Colonic mucosa (tissue), 4 donors: Measurements from ENCODE around the gene ADSL. TPM values are rescaled to one million over a fixed set of nuclear protein-coding genes. Genes with fewer than 3 reads are reported as not detected.

ENCODE experiments used
- DNase-seq: peaks from one replicate; pipeline ENCODE4 v3.0.0-alpha.2; 2020
- H3K27ac ChIP-seq: fragments of 200-600 bp; one replicate; pipeline ENCODE4 v1.8.0; 2021
- H3K27me3 ChIP-seq: fragments of 200-600 bp; one replicate; pipeline ENCODE4 v1.8.0; 2021
- H3K36me3 ChIP-seq: fragments of 200-600 bp; one replicate; pipeline ENCODE4 v1.8.0; 2021
- H3K4me1 ChIP-seq: fragments of 200-600 bp; one replicate; pipeline ENCODE4 v1.8.0; 2021; ENCODE audit warnings: mild to moderate bottlenecking
- H3K4me3 ChIP-seq: fragments of 200-600 bp; one replicate; pipeline ENCODE4 v1.8.0; 2021
- H3K9ac ChIP-seq, 2 donors: one replicate each; pipeline ENCODE4 v1.7.0; 2013; ENCODE audit warnings: control low read depth in 2 of 2, low read depth in 2 of 2, low read length in 2 of 2
- H3K9me3 ChIP-seq: fragments of 200-600 bp; one replicate; pipeline ENCODE4 v1.8.0; 2021
- CTCF ChIP-seq: fragments of 200-600 bp; IDR thresholded peaks from one replicate; pipeline ENCODE4 v1.8.0; 2022; ENCODE audit warnings: antibody characterized with exemption, mild to moderate bottlenecking
- intact Hi-C: fragments of 100-400 bp; cut with DNase I; formaldehyde crosslinking; loops from one replicate; pipeline ENCODE4 v1.14.1; 2022
- total RNA-seq, 2 donors: library from RNA; stranded (reverse); fragmentation: NEBNext Ultra II Directional in 1 of 2; extraction: Animal tissue kit (Norgen Biotek cat#: 25700) in 1 of 2; gene quantifications; one replicate each; pipeline ENCODE4 v1.2.1, GENCODE V29; 2021
- donor health status: healthy.
- donor health status: DM: no; HTN: no; CAD: no.
- donor health status: DM: no; HTN: no; CAD: no.

The ADSL gene
- total RNA-seq, 2 donors from 2014 or later, result 26.4 to 47.0 TPM

- DNase-seq, result no peak
- no peak for TF ChIP-seq CTCF
- Histone ChIP-seq H3K9ac (no peak overlapping the region), H3K27me3 (no peaks in the 10 kb centered on the region), H3K9me3 (no peaks in the 10 kb centered on the region), H3K4me1 (no peaks in the 10 kb centered on the region), H3K36me3 (no peaks in the 10 kb centered on the region), H3K4me3 (no peak overlapping the region), H3K27ac (no peak overlapping the region)
- intact Hi-C loops, result no loop called here
These were observed 11.4 kb upstream of the ADSL start for GRCh38 chr22:40334899-40335298.

DNA sequence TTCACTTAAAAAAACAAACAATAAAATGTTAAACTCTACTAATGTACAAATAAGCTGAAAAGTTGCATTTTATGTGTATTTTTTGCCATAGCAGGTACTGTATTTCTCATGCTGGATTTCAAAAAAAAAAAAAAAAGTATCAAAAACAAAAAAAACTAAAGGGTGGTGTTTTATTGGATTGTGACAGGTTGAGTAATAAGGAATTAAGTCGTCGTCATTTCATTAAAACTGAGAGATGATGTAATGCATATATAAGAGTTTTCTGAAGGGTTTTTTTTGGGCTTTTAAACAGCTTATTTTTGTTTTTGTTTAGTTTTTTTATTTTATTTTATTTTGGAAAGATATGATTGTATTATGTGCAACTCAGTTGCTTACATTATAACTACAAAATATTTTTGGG, 10.9 kb upstream of the ADSL start:
- H3K4me1 ChIP-seq, result no peaks in the 10 kb centered on the region

DNA sequence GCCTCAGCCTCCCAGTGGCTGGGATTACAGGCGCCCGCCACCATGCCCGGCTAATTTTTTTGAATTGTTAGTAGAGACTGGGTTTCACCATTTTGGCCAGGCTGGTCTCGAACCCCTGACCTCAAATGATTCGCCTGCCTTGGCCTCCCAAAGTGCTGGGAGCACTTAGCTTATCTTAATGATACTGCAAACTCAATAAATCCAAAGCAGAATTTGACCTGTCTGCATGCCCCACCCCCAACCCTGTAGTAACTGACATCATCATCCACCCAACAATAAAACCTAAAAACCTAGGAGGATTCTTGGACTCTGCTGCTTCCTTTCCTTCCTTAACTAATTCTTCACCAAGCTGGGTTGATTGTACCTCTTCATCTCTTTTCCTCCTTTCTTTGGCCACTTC, 6.3 kb upstream of the ADSL start:
- Histone ChIP-seq H3K9ac (no peak overlapping the region), H3K27ac (peak overlapping the region; percentile 36), H3K27me3 (no peaks in the 10 kb centered on the region), H3K4me3 (no peak overlapping the region), H3K4me1 (no peaks in the 10 kb centered on the region), H3K36me3 (no peaks in the 10 kb centered on the region), H3K9me3 (no peaks in the 10 kb centered on the region)
- TF ChIP-seq CTCF, result no peak
- intact Hi-C loops, result loop anchor here (10.0 kb wide), 2 partner anchors 295 to 805 kb away; partner anchors contain the start of gene RPS19BP1
- DNase-seq, result peak; percentile 72

More for the DNA sequence above, 10.9 kb upstream of the ADSL start:
- no peaks in the 10 kb centered on the region for H3K36me3 ChIP-seq
- intact Hi-C loops, result no loop called here
- no peak overlapping the region for H3K27ac ChIP-seq
- H3K27me3 ChIP-seq, result no peaks in the 10 kb centered on the region
- H3K9ac ChIP-seq, result no peak overlapping the region
- no peak overlapping the region for H3K4me3 ChIP-seq
- TF ChIP-seq CTCF, result no peak
- DNase-seq, result no peak
- no peaks in the 10 kb centered on the region for H3K9me3 ChIP-seq

- intact Hi-C loops, result loop anchor here (10.0 kb wide), 2 partner anchors 297 to 807 kb away; partner anchors contain the start of gene RPS19BP1
- no peaks in the 10 kb centered on the region for H3K4me1 ChIP-seq
- no peak overlapping the region for H3K27ac ChIP-seq
- no peak for DNase-seq
- H3K9ac ChIP-seq, result no peak overlapping the region
- no peaks in the 10 kb centered on the region for H3K36me3 ChIP-seq
- no peak for TF ChIP-seq CTCF
- H3K27me3 ChIP-seq, result no peaks in the 10 kb centered on the region
- H3K4me3 ChIP-seq, result no peak overlapping the region
- H3K9me3 ChIP-seq, result no peaks in the 10 kb centered on the region
These were observed 4.7 kb upstream of the ADSL start for GRCh38 chr22:40341604-40342003.

- Histone ChIP-seq H3K4me3 (no peak overlapping the region), H3K36me3 (no peaks in the 10 kb centered on the region), H3K4me1 (peaks cover 6% of the 10 kb centered on the region), H3K9ac (no peak overlapping the region), H3K9me3 (no peaks in the 10 kb centered on the region), H3K27ac (no peak overlapping the region), H3K27me3 (no peaks in the 10 kb centered on the region)
- no peak for TF ChIP-seq CTCF
- DNase-seq, result no peak
- intact Hi-C loops, result loop anchor here (10.0 kb wide), 2 partner anchors 298 to 808 kb away; partner anchors contain the start of gene RPS19BP1
These were observed 3.8 kb upstream of the ADSL start for GRCh38 chr22:40342521-40342920.
